ENCODE results near the gene CNGA3.
"Not testable (repeated sequence)": the region's sequence is repeated elsewhere in the genome, so short reads cannot be mapped to it uniquely, and the experiment has no call there.

CNGA3 gene

GRCh38 chr2:98405301-98405700 is 59.0 kb downstream of the CNGA3 start:
- DNase-seq = no peak

- DNase-seq = no peak
Measured at GRCh38 chr2:98408155-98408554, 61.9 kb downstream of the CNGA3 start.

GRCh38 chr2:98412751-98413458 is 66.6 kb downstream of the CNGA3 start:
- peak; percentile 62 to 67 for DNase-seq

- not testable (repeated sequence) for DNase-seq
Measured at GRCh38 chr2:98414246-98414645, 68.0 kb downstream of the CNGA3 start.

- DNase-seq = not testable (repeated sequence)
Measured at GRCh38 chr2:98415719-98416248, 69.5 kb downstream of the CNGA3 start.

- DNase-seq = no peak
Measured at GRCh38 chr2:98416383-98417159, 70.3 kb downstream of the CNGA3 start.

GRCh38 chr2:98419544-98419943 is 73.3 kb downstream of the CNGA3 start:
- DNase-seq = no peak

GRCh38 chr2:98419977-98420725 is 73.9 kb downstream of the CNGA3 start:
- no peak for DNase-seq

GRCh38 chr2:98422449-98422848 is 76.2 kb downstream of the CNGA3 start:
- DNase-seq = no peak

GRCh38 chr2:98426771-98427170 is 80.5 kb downstream of the CNGA3 start:
- no peak for DNase-seq

- DNase-seq = no peak
Measured at GRCh38 chr2:98432145-98432544, 85.9 kb downstream of the CNGA3 start.

- no peak for DNase-seq
Measured at GRCh38 chr2:98433363-98433964, 87.2 kb downstream of the CNGA3 start.

GRCh38 chr2:98434492-98434891 is 88.2 kb downstream of the CNGA3 start:
- DNase-seq = no peak

GRCh38 chr2:98435670-98436069 is 89.4 kb downstream of the CNGA3 start:
- DNase-seq = not testable (repeated sequence)

GRCh38 chr2:98436734-98437133 is 90.5 kb downstream of the CNGA3 start:
- no peak for DNase-seq

- DNase-seq = no peak
Measured at GRCh38 chr2:98438190-98439133, 92.2 kb downstream of the CNGA3 start.

- no peak for DNase-seq
Measured at GRCh38 chr2:98441706-98442450, 95.6 kb downstream of the CNGA3 start.

- no peak for DNase-seq
Measured at GRCh38 chr2:98442488-98442887, 96.2 kb downstream of the CNGA3 start.

- peak; percentile 71 to 80 for DNase-seq
Measured at GRCh38 chr2:98444436-98445176, 98.3 kb downstream of the CNGA3 start, which contains the start of gene INPP4A. Gene INPP4A (plus strand): TSS chr2:98444858. CDS start chr2:98520049, 75,191 bp downstream.

GRCh38 chr2:98445177-98445682 is 99.0 kb downstream of the CNGA3 start:
- DNase-seq = no peak
